GM21576 (cell line): ENCODE measurements around the gene OR2C3.
"Not testable (repeated sequence)": the region's sequence is repeated elsewhere in the genome, so short reads cannot be mapped to it uniquely, and the experiment has no call there.

Source experiments
- ATAC-seq: cut with Tn5 transposase; IDR thresholded peaks from one replicate; pipeline ENCODE4 v1.9.1; 2021; ENCODE audit warnings: mild to moderate bottlenecking, moderate library complexity; ENCODE audit not compliant: unreplicated experiment

OR2C3 gene

GRCh38 chr1:247536340-247536739 lies at the start of gene OR2C3:
Gene OR2C3 (minus strand): TSS chr1:247536440. CDS start chr1:247532511, 3,929 bp downstream.
- ATAC-seq = no peak

- no peak for ATAC-seq
Observed at GRCh38 chr1:247578946-247579460, 42.8 kb upstream of the OR2C3 start.

- no peak for ATAC-seq
Observed at GRCh38 chr1:247576514-247576913, 40.3 kb upstream of the OR2C3 start.

GRCh38 chr1:247574664-247575063 lies 38.4 kb upstream of the OR2C3 start:
- no peak for ATAC-seq

- no peak for ATAC-seq
Observed at GRCh38 chr1:247574236-247574635, 38.0 kb upstream of the OR2C3 start.

- no peak for ATAC-seq
Observed at GRCh38 chr1:247562198-247562597, 26.0 kb upstream of the OR2C3 start.

GRCh38 chr1:247561711-247562110 lies 25.5 kb upstream of the OR2C3 start:
- no peak for ATAC-seq

- no peak for ATAC-seq
Observed at GRCh38 chr1:247557926-247558674, 21.9 kb upstream of the OR2C3 start.

- ATAC-seq = no peak
Observed at GRCh38 chr1:247552231-247552630, 16.0 kb upstream of the OR2C3 start.

GRCh38 chr1:247551721-247552120 lies 15.5 kb upstream of the OR2C3 start:
- no peak for ATAC-seq

- ATAC-seq = no peak
Observed at GRCh38 chr1:247548769-247549182, 12.5 kb upstream of the OR2C3 start, which contains the start of gene GCSAML. Gene GCSAML (plus strand): TSS chr1:247549134. CDS start chr1:247549192, 58 bp downstream.

- no peak for ATAC-seq
Observed at GRCh38 chr1:247548092-247548491, 11.9 kb upstream of the OR2C3 start.

- no peak for ATAC-seq
Observed at GRCh38 chr1:247542811-247543210, 6.6 kb upstream of the OR2C3 start.

- ATAC-seq = no peak
Observed at GRCh38 chr1:247540581-247540980, 4.3 kb upstream of the OR2C3 start.

GRCh38 chr1:247539215-247539614 lies 3.0 kb upstream of the OR2C3 start:
- no peak for ATAC-seq

GRCh38 chr1:247538561-247538960 lies 2.3 kb upstream of the OR2C3 start:
- ATAC-seq = no peak

- no peak for ATAC-seq
Observed at GRCh38 chr1:247535402-247535801, 838 bp downstream of the OR2C3 start.

- ATAC-seq = no peak
Observed at GRCh38 chr1:247531937-247532336, 4.3 kb downstream of the OR2C3 start.

- ATAC-seq = no peak
Observed at GRCh38 chr1:247530785-247531184, 5.5 kb downstream of the OR2C3 start.

- no peak for ATAC-seq
Observed at GRCh38 chr1:247529771-247530355, 6.4 kb downstream of the OR2C3 start.

- ATAC-seq = no peak
Observed at GRCh38 chr1:247528812-247529474, 7.3 kb downstream of the OR2C3 start.

- not testable (repeated sequence) for ATAC-seq
Observed at GRCh38 chr1:247521886-247522285, 14.4 kb downstream of the OR2C3 start.
